GM19099 (cell line): ENCODE data around the gene ZNF543.

ENCODE experiments used
- POLR2A ChIP-seq: IDR thresholded peaks from 3 replicates; pipeline ENCODE4 v1.6.1; 2011; ENCODE audit warnings: low read depth; ENCODE audit not compliant: insufficient read length; ENCODE audit errors: extremely low read depth

The ZNF543 gene

GRCh38 chr19:57362419-57362818 lies 42.1 kb downstream of the ZNF543 start:
- TF ChIP-seq POLR2A: no peak

DNA sequence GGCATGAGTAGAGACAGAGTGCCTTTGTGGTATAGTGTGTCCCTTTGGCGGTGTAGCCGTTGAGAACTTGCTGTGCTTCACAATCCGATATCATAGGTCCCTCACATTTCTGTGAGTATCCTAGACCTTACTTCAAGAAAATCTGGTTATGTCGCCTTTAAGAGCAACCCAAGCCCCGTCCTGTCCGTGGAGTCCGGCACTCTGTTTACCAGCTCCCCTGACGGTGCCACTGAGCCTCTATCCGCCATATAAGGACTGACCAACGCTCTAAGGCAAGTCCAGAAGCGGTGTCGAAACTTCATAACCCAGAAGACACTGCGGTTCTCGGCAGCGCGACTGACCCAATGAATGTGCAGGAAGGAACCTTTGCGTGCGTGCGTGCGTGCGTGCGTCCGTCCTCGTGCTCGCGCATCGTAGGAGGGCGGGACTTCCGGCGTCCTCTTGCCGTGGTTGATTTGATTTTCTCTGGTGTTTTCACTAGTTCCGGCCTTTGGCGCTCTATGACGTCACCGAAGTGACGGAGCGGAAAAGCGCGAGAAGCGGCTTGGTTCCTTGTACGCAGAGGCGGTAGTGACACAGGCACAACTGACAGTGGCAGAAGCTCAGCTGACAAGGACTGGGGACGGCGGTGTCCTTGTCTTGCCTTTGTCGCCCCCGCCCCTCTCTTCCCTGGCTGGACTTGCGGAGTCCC lies 42.9 kb downstream of the ZNF543 start, which contains the start of the genes TRAPPC2B and ZNF547:
Gene TRAPPC2B (plus strand): TSS at position 555 of the 691 bp plus-strand sequence. CDS start 1,283 bp downstream, outside the sequence.
Gene ZNF547 (plus strand): TSS at position 555 of the 691 bp plus-strand sequence. CDS start 5,005 bp downstream, outside the sequence.
- peak; percentile 72 for TF ChIP-seq POLR2A

DNA sequence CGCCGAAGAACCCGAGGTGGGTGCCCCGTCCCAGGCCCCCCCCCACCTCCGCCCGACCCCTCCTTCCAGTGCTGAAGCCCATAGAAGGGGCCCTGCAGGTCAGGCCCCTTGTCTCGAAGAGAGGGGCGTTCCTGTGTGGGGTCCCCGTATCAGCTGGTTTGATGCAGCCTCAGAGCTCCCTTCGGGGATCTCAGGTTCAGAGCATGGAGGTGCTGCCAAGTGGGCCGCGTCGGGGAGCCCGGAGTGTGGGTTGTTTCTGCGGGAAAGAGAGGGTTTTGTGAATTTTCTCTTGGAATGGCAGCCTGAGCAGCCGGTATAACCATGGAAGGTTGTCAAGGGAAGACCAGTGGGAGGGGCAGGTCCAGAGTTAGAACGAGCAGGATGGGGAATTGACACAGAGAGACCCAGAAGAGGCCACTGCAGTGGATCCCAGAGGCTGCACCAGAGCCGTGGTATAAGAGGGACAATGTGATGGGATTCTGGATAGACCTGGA lies 43.5 kb downstream of the ZNF543 start:
- no peak for TF ChIP-seq POLR2A

DNA sequence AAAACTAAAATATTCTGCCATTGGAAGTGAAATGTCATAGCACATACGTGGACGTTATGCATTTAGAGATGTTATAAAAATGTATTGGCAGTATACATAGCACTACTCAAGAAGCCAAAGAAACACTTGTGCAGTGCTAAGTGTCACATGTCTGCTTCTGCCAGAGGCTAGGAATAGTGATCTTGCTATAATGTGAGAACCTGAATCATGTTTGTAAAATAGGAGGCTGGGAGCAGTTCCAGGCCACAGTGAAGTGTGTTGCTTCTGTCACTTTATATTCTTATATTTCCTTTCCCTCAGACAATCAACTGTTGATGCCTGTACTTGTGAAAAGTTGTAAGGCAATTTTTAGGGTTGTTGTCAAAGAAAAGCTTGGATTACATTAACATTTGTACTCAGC lies 46.5 kb downstream of the ZNF543 start:
- no peak for TF ChIP-seq POLR2A

- TF ChIP-seq POLR2A: no peak
Measured at GRCh38 chr19:57374179-57374578, 53.9 kb downstream of the ZNF543 start.

DNA sequence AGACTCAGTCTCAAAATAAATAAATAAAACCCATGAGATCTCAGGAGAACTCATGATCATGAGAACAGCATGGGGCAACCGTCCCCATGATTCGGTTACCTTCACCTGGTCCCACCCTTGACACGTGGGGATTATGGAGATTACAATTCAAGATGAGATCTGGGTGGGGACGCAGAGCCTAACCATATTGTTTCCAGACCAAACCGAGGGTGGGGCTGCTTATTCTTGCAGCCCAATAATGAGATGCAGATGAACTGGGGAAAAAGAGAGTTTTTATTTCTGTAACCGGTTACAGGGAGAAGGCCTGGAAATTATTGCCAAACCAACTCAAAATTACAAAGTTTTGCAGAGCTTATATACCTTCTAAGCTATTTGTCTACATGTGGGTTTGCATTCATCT lies 55.9 kb downstream of the ZNF543 start:
- TF ChIP-seq POLR2A: no peak

DNA sequence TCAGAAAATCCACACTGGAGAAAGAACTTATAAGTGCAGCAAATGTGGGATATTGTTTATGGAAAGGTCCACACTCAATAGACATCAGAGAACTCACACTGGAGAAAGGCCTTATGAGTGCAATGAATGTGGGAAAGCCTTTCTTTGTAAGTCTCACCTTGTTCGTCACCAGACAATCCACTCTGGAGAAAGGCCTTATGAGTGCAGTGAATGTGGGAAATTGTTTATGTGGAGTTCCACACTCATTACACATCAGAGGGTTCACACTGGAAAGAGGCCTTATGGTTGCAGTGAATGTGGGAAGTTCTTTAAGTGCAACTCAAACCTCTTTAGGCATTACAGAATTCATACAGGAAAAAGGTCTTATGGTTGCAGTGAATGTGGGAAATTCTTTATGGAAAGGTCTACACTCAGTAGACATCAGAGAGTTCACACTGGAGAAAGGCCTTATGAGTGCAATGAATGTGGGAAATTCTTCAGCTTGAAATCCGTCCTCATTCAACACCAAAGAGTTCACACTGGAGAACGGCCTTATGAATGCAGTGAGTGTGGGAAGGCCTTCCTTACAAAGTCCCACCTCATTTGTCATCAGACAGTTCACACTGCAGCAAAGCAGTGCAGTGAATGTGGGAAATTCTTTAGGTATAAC lies 57.4 kb downstream of the ZNF543 start:
- no peak for TF ChIP-seq POLR2A
